GM23338 (cell line): ENCODE data around the gene VRK3.

ENCODE experiments used
- CTCF ChIP-seq, 2 experiments: fragments of 200-600 bp in 1 of 2; sonication (generic) in 1 of 2; conservative IDR thresholded peaks; 2 replicates each; pipeline versions ENCODE4 v1.5.1 to v1.6.1; 2016 to 2017; ENCODE audit warnings: antibody characterized with exemption in 2 of 2, low read depth in 2 of 2, mild to moderate bottlenecking in 2 of 2, moderate library complexity in 1 of 2
- EZH2 ChIP-seq: fragments of 200-600 bp; sonication (generic); IDR thresholded peaks from one replicate; pipeline ENCODE4 v1.8.0; 2017; ENCODE audit warnings: antibody characterized with exemption, mild to moderate bottlenecking, low read depth; ENCODE audit not compliant: unreplicated experiment

- TF ChIP-seq CTCF (conservative IDR thresholded peaks at IDR 0.05; ENCODE audit: low read depth in 2 of 2) (no peak), EZH2 (no peak)
These were observed 25.4 kb upstream of the VRK3 start for GRCh38 chr19:50050406-50051227.
